NCI-H460 (cell line): ENCODE results near the gene CSNK1A1. TPM values are rescaled to one million over a fixed set of nuclear protein-coding genes. Genes with fewer than 3 reads are reported as not detected.

Source experiments
- DNase-seq: peaks from one replicate; pipeline ENCODE4 v3.0.0-alpha.2; 2016; ENCODE audit warnings: low read depth; ENCODE audit errors: extremely low read depth
- total RNA-seq: library from RNA; depleted of rRNA; stranded (reverse); fragments of >200 nt; shearing (Covaris generic); gene quantifications from 2 replicates; pipeline ENCODE4 v1.2.3, GENCODE V29; 2014

CSNK1A1 gene
- total RNA-seq, 1 experiment from 2014 or later: 335 TPM

- no peak for DNase-seq
Measured at GRCh38 chr5:149495673-149496072, 55.6 kb downstream of the CSNK1A1 start.

- no peak for DNase-seq
Measured at GRCh38 chr5:149493316-149493715, 57.9 kb downstream of the CSNK1A1 start.

GRCh38 chr5:149492781-149493180 lies 58.5 kb downstream of the CSNK1A1 start:
- no peak for DNase-seq

GRCh38 chr5:149490599-149491485 lies 60.4 kb downstream of the CSNK1A1 start:
- DNase-seq: no peak

- no peak for DNase-seq
Measured at GRCh38 chr5:149489605-149490037, 61.6 kb downstream of the CSNK1A1 start.

GRCh38 chr5:149488645-149489306 lies 62.5 kb downstream of the CSNK1A1 start:
- no peak for DNase-seq

- no peak for DNase-seq
Measured at GRCh38 chr5:149487672-149488071, 63.6 kb downstream of the CSNK1A1 start.

- no peak for DNase-seq
Measured at GRCh38 chr5:149486726-149487635, 64.3 kb downstream of the CSNK1A1 start.

GRCh38 chr5:149485655-149486615 lies 65.3 kb downstream of the CSNK1A1 start:
- DNase-seq: peak; percentile 48

- no peak for DNase-seq
Measured at GRCh38 chr5:149481485-149481884, 69.8 kb downstream of the CSNK1A1 start.

GRCh38 chr5:149478761-149479160 lies 72.5 kb downstream of the CSNK1A1 start:
- no peak for DNase-seq

GRCh38 chr5:149475777-149476176 lies 75.5 kb downstream of the CSNK1A1 start:
- DNase-seq: no peak

GRCh38 chr5:149474198-149474597 lies 77.0 kb downstream of the CSNK1A1 start:
- DNase-seq: no peak

GRCh38 chr5:149473441-149473840 lies 77.8 kb downstream of the CSNK1A1 start:
- no peak for DNase-seq

- no peak for DNase-seq
Measured at GRCh38 chr5:149472399-149472798, 78.8 kb downstream of the CSNK1A1 start.

GRCh38 chr5:149471406-149472183 lies 79.6 kb downstream of the CSNK1A1 start:
- DNase-seq: no peak

- no peak for DNase-seq
Measured at GRCh38 chr5:149470942-149471341, 80.3 kb downstream of the CSNK1A1 start.

GRCh38 chr5:149466457-149466972 lies 84.7 kb downstream of the CSNK1A1 start:
- DNase-seq: no peak
